Right lobe of liver (tissue), 6 donors: ENCODE results near the gene BCAR3. TPM values are rescaled to one million over a fixed set of nuclear protein-coding genes. Genes with fewer than 3 reads are reported as not detected.

Experiments used
- ATAC-seq, 4 donors: fragments of 200-7000 bp; cut with Tn5 transposase; one replicate each; pipeline ENCODE4 v1.9.1; 2020; ENCODE audit warnings: mild to moderate bottlenecking in 4 of 4, moderate library complexity in 4 of 4
- DNase-seq, 3 donors: peaks; one replicate each; pipeline ENCODE4 v3.0.0-alpha.2; 2020
- H3K27ac ChIP-seq, 3 donors: fragments of 200-600 bp; one replicate each; pipeline ENCODE4 v1.8.0; 2022
- H3K27me3 ChIP-seq, 2 donors: fragments of 200-600 bp; one replicate each; pipeline ENCODE4 v1.8.0; 2022
- H3K36me3 ChIP-seq, 4 donors: fragments of 200-600 bp; sonication (generic) in 1 of 4; one replicate each; pipeline versions ENCODE4 v1.5.1 to v1.8.0; 2017 to 2022; ENCODE audit warnings: control low read depth in 1 of 4
- H3K4me1 ChIP-seq, 4 donors: fragments of 200-600 bp; sonication (generic) in 1 of 4; one replicate each; pipeline versions ENCODE4 v1.5.1 to v1.8.0; 2017 to 2022; ENCODE audit warnings: control low read depth in 1 of 4
- H3K4me3 ChIP-seq, 3 donors: fragments of 200-600 bp; one replicate each; pipeline ENCODE4 v1.8.0; 2022
- H3K9me3 ChIP-seq, 4 donors: fragments of 200-600 bp; sonication (generic) in 1 of 4; one replicate each; pipeline versions ENCODE4 v1.5.1 to v1.8.0; 2017 to 2022; ENCODE audit warnings: control low read depth in 1 of 4
- POLR2A ChIP-seq: fragments of 450-650 bp; IDR thresholded peaks from one replicate; pipeline ENCODE4 v1.6.1; 2017; ENCODE audit warnings: antibody characterized with exemption, mild to moderate bottlenecking
- WGBS: methylation state at CpG from one replicate; pipeline ENCODE4 v1.1.6; 2018; ENCODE audit warnings: low coverage, low lambda C conversion rate; ENCODE audit not compliant: insufficient coverage; ENCODE audit errors: missing lambda C conversion rate; 5-methylcytosine and 5-hydroxymethylcytosine counted together
- intact Hi-C, 2 donors: fragments of 100-400 bp; cut with DNase I; formaldehyde crosslinking; loops; one replicate each; pipeline versions ENCODE4 v1.11.2 to v1.14.1; 2022
- total RNA-seq, 6 experiments: library from RNA; depleted of rRNA in 2 of 6; stranded (reverse); fragments of >200 nt in 2 of 6; fragmentation: NEBNext Ultra II Directional in 3 of 6; extraction: Animal tissue kit (Norgen Biotek cat#: 25700) in 3 of 6; gene quantifications; one replicate each; pipeline versions ENCODE4 v1.1.0 to v1.2.4, GENCODE V29; 2016 to 2023
- TF ChIP-seq, protein P1 (sequence below), 4 donors: fragments of 200-600 bp in 3 of 4; fragments of 450-650 bp in 1 of 4; IDR thresholded peaks; one replicate each; pipeline versions ENCODE4 v1.5.1 to v1.8.0; 2016 to 2022; ENCODE audit warnings: antibody characterized with exemption in 4 of 4, mild to moderate bottlenecking in 2 of 4
- donor health status: DM: no; HTN: yes; CAD: no.
- donor health status: DM: no; HTN: no; CAD: no.
- donor health status: DM: no; HTN: no; CAD: no.
- donor health status: DM: no; HTN: yes; CAD: no.
- donor health status: DM: no; HTN: yes; CAD: no.

BCAR3 gene
- total RNA-seq, 6 experiments from 2014 or later, result 7.6 to 19.8 (median 12.9) TPM

DNA sequence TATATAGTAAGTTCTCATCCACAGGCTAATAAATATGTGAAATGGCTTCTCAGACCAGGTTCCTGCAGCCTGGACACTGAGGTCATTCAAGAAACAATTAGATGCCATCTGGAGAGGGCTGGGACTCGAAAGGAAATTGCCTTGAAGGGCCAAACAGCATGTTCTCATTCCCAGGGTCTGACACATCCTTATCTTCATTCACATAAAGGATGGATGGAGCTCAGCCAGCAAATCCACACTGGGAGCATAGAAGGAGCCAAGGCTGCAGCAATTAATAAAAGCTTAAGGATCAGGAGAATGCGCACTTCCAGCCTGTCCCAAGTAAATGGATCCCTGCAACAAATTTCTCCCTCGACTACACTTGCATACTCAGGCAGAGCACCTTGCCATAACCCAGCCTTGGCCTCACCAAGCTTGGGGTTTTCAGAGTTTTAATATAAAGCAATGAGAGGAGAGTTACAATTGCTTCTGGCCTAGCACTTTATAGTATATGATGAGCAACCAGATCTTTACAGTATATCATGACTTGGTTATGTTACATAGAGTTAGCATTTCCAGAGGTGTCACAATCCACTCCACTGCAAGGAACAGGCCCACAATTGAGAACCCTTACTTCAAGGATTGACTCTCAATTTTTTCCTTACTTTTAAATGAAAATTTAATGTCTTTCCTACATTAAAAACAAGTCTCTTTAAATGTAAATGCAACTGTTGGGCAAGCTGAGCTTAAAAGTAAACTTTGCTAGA, 55.9 kb downstream of the BCAR3 start:
- DNase-seq (no peak), ATAC-seq (peak in 2 of 4 donors; percentile 31 to 55)
- 78% methylated on average over 3 of the region's 3 CpGs for WGBS
- intact Hi-C loops, result no loop called here
- TF ChIP-seq, protein P1, sequence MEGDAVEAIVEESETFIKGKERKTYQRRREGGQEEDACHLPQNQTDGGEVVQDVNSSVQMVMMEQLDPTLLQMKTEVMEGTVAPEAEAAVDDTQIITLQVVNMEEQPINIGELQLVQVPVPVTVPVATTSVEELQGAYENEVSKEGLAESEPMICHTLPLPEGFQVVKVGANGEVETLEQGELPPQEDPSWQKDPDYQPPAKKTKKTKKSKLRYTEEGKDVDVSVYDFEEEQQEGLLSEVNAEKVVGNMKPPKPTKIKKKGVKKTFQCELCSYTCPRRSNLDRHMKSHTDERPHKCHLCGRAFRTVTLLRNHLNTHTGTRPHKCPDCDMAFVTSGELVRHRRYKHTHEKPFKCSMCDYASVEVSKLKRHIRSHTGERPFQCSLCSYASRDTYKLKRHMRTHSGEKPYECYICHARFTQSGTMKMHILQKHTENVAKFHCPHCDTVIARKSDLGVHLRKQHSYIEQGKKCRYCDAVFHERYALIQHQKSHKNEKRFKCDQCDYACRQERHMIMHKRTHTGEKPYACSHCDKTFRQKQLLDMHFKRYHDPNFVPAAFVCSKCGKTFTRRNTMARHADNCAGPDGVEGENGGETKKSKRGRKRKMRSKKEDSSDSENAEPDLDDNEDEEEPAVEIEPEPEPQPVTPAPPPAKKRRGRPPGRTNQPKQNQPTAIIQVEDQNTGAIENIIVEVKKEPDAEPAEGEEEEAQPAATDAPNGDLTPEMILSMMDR (IDR thresholded peaks at IDR 0.05), result no peak
- TF ChIP-seq POLR2A, result no peak
- Histone ChIP-seq H3K4me3 (no peak overlapping the region), H3K36me3 (no peaks in the 10 kb centered on the region), H3K27ac (no peak overlapping the region), H3K27me3 (no peaks in the 10 kb centered on the region), H3K9me3 (no peaks in the 10 kb centered on the region), H3K4me1 (peaks cover 0 to 12% (median 3%) of the 10 kb centered on the region in 4 donors)

DNA sequence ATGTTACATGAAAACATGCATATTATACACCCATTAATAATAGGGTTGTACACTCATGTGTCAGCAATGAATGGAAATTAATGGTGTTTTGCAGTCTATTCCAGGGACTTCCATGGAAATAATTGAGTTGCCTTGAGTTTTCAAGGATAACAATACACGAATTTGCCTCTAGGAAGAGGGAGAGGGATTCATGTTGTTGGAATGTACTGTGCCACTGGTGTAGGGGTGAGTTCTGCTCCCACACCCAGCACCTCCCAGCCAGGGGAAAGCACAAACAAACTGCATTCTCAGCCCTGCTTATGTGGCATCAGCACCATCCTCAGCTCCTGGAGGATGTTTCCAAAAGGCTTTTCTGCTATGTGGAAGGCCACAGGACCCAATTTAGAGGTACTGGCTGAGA, 57.8 kb downstream of the BCAR3 start:
- ATAC-seq, result no peak
- no peak for DNase-seq
- Histone ChIP-seq H3K36me3 (no peaks in the 10 kb centered on the region), H3K27me3 (no peaks in the 10 kb centered on the region), H3K4me1 (peaks cover 0 to 13% (median 4%) of the 10 kb centered on the region in 4 donors), H3K4me3 (no peak overlapping the region), H3K9me3 (no peaks in the 10 kb centered on the region), H3K27ac (no peak overlapping the region)
- intact Hi-C loops, result no loop called here
- 55% methylated on average over 1 of the region's 1 CpG for WGBS
- TF ChIP-seq, protein P1 (IDR thresholded peaks at IDR 0.05), result no peak
- no peak for TF ChIP-seq POLR2A

DNA sequence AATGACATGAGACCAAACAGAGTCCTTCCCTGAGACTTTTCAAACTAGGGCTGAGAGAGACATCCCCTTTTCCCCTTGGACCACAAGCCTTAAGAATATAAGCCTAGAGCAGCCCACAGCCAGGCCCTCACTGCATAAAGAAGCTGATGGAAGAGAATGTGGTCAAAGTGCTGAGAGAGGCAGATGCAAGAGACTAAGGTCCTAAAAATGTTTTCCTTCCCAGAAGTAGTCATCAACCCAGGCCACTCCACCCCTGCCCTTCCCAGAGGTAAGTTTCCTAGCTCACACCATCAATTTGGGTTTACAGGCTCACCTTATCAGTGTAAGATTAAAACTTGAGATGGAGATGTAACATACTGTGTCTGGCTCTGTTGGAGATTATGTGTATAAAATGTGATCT, 58.2 kb downstream of the BCAR3 start:
- Histone ChIP-seq H3K9me3 (no peaks in the 10 kb centered on the region), H3K27ac (no peak overlapping the region), H3K4me1 (peaks cover 0 to 18% (median 6%) of the 10 kb centered on the region in 4 donors), H3K36me3 (no peaks in the 10 kb centered on the region), H3K27me3 (no peaks in the 10 kb centered on the region), H3K4me3 (no peak overlapping the region)
- DNase-seq, result no peak
- TF ChIP-seq, protein P1 (IDR thresholded peaks at IDR 0.05), result no peak
- TF ChIP-seq POLR2A, result no peak
- intact Hi-C loops, result no loop called here
- no peak for ATAC-seq

DNA sequence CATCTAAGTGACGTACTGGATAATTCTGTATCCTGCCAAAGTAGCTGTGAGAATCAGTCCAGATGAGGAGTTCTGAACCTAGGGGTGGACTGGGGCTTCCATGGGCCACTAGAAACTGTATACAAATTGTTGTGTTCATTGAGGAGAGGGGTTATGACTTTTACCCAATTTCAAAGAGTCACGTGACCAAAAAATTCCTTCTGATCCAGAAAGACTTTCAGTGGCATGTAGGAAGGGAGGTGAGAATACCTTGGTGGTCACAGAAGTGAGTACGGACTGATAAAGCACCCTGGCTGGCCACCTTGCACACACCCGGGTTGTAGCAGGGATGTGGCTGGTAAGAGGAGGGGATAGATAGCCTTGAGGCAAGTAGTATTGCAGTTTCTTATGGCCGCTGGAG, 60.4 kb downstream of the BCAR3 start:
- TF ChIP-seq, protein P1 (IDR thresholded peaks at IDR 0.05), result no peak
- TF ChIP-seq POLR2A, result no peak
- intact Hi-C loops, result no loop called here
- H3K4me1 ChIP-seq, result peaks cover 0 to 40% (median 18%) of the 10 kb centered on the region in 4 donors
- DNase-seq, result no peak
- H3K27me3 ChIP-seq, result no peaks in the 10 kb centered on the region
- 98% methylated on average over 5 of the region's 5 CpGs for WGBS
- no peak for ATAC-seq
- no peaks in the 10 kb centered on the region for H3K9me3 ChIP-seq
- H3K27ac ChIP-seq, result no peak overlapping the region
- no peaks in the 10 kb centered on the region for H3K36me3 ChIP-seq
- no peak overlapping the region for H3K4me3 ChIP-seq
